ELF-1 (cell line): Measurements from ENCODE around the gene PAQR4.
A peak's percentile ranks its signal among the peaks of the same experiment; 100 is the strongest.

Experiments used
- DNase-seq: peaks from one replicate; pipeline ENCODE4 v3.0.0-alpha.2; 2016; ENCODE audit warnings: low read depth, low spot score

The PAQR4 gene

GRCh38 chr16:2980227-2981176, 11.4 kb downstream of the PAQR4 start, which contains the start of gene PKMYT1:
TSS of gene PKMYT1 (minus strand) at chr16:2980446. CDS start at chr16:2979657, 789 bp downstream.
- peak; percentile 96 for DNase-seq

GRCh38 chr16:2981177-2981898, 12.2 kb downstream of the PAQR4 start:
- peak; percentile 85 for DNase-seq

- DNase-seq = peak; percentile 74
Observed at GRCh38 chr16:2981899-2982250, 12.7 kb downstream of the PAQR4 start.

- DNase-seq = no peak
Observed at GRCh38 chr16:2982402-2982801, 13.3 kb downstream of the PAQR4 start.

GRCh38 chr16:2983706-2984136, 14.6 kb downstream of the PAQR4 start:
- DNase-seq = peak; percentile 96

GRCh38 chr16:2985462-2985861, 16.3 kb downstream of the PAQR4 start:
- no peak for DNase-seq

- no peak for DNase-seq
Observed at GRCh38 chr16:2985893-2986355, 16.8 kb downstream of the PAQR4 start.

- DNase-seq = no peak
Observed at GRCh38 chr16:2986623-2987188, 17.6 kb downstream of the PAQR4 start.

GRCh38 chr16:2987286-2987685, 18.1 kb downstream of the PAQR4 start:
- DNase-seq = no peak

- DNase-seq = peak; percentile 62
Observed at GRCh38 chr16:2987833-2988232, 18.7 kb downstream of the PAQR4 start.

- no peak for DNase-seq
Observed at GRCh38 chr16:2988590-2989099, 19.5 kb downstream of the PAQR4 start.

GRCh38 chr16:2990891-2991290, 21.7 kb downstream of the PAQR4 start:
- DNase-seq = no peak

- DNase-seq = no peak
Observed at GRCh38 chr16:2991566-2992261, 22.6 kb downstream of the PAQR4 start.

GRCh38 chr16:2992383-2993081, 23.4 kb downstream of the PAQR4 start:
- no peak for DNase-seq

GRCh38 chr16:2996298-2996697, 27.1 kb downstream of the PAQR4 start:
- no peak for DNase-seq

GRCh38 chr16:2999929-3000328, 30.8 kb downstream of the PAQR4 start:
- DNase-seq = no peak

GRCh38 chr16:3000540-3000939, 31.4 kb downstream of the PAQR4 start:
- DNase-seq = no peak

- DNase-seq = no peak
Observed at GRCh38 chr16:3001316-3001715, 32.2 kb downstream of the PAQR4 start.

- peak; percentile 100 for DNase-seq
Observed at GRCh38 chr16:3003582-3004270, 34.6 kb downstream of the PAQR4 start.

- no peak for DNase-seq
Observed at GRCh38 chr16:3004319-3004718, 35.2 kb downstream of the PAQR4 start.
